Spinal cord (tissue), 10 donors: ENCODE measurements around the gene GABBR1. TPM values are rescaled to one million over a fixed set of nuclear protein-coding genes. Genes with fewer than 3 reads are reported as not detected.

Source experiments
- DNase-seq, 6 donors: peaks; one replicate each; pipeline versions ENCODE4 v3.0.0 to v3.0.0-alpha.2; 2013 to 2015; ENCODE audit warnings: low spot score in 6 of 6, low read depth in 4 of 6
- H3K27ac ChIP-seq: one replicate; pipeline ENCODE4 v1.5.1; 2013; ENCODE audit warnings: low read depth, low read length, control low read depth
- H3K27me3 ChIP-seq: one replicate; pipeline ENCODE4 v1.6.1; 2013; ENCODE audit warnings: low read length; ENCODE audit not compliant: control insufficient read depth, insufficient read depth
- H3K36me3 ChIP-seq: one replicate; pipeline ENCODE4 v1.6.1; 2013; ENCODE audit warnings: low read length; ENCODE audit not compliant: control insufficient read depth, insufficient read depth
- H3K4me1 ChIP-seq: one replicate; pipeline ENCODE4 v1.6.1; 2013; ENCODE audit warnings: low read length; ENCODE audit not compliant: control insufficient read depth, insufficient read depth
- H3K4me3 ChIP-seq: one replicate; pipeline ENCODE4 v1.5.1; 2013; ENCODE audit warnings: low read depth, low read length, control low read depth
- H3K9me3 ChIP-seq: one replicate; pipeline ENCODE4 v1.6.1; 2013; ENCODE audit warnings: low read length; ENCODE audit not compliant: control insufficient read depth, insufficient read depth
- WGBS: methylation state at CpG from one replicate; pipeline ENCODE4 v1.1.5; 2013; ENCODE audit warnings: missing lambda C conversion rate; ENCODE audit not compliant: insufficient coverage; 5-methylcytosine and 5-hydroxymethylcytosine counted together
- polyA plus RNA-seq, 2 donors: library from polyadenylated mRNA; unstranded; fragments of 120-200 nt; gene quantifications; one replicate each; pipeline ENCODE4 v1.2.1, GENCODE V29; 2013; ENCODE audit not compliant: insufficient read length in 2 of 2
- total RNA-seq, 2 donors: library from RNA; depleted of rRNA in 1 of 2; stranded (reverse); fragments of 120-200 nt in 1 of 2; fragments of >200 nt in 1 of 2; gene quantifications; one replicate each; pipeline versions ENCODE4 v1.2.3 to v1.2.4, GENCODE V29; 2013 to 2014
- donor health status: healthy.

GABBR1 gene
- total and polyA plus RNA-seq, 4 donors: 97.9 to 438 (median 270) TPM

DNA sequence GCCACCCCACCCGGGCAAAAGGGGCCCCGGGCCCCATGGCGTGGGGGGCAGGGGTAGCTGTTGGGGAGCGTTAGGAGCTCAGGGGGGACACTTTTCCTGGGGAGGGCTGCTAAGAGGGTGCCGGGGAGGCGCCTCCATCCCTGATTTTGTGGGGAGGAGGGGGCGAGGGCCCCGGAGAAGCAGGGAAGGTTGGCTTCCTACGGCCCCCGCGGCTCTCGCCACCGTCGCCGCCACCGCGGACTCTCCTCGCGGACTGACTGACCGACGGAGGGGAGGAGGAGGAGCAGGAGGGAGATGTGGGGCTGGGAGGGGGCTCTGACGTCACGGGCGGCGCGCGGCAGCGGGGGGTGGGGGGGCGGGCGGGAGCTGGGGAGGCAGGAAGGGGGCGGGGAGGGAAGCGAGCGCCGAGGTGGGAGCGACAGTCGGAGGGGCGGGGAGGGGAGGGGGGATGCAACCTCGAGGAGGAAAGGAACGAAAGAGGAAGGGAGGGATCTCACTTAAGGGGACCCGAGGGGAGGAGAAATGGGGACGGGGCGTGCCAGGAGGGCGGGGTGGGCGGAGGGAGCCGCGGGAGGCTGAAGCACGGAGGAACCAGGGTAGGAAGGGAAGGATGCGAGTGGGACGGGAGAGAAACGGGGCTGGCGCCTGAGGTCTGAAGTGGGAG lies 5.1 kb downstream of the GABBR1 start:
- DNase-seq: peak in 4 of 6 donors; percentile 73 to 96 (median 88)
- Histone ChIP-seq H3K4me1 (peaks cover 52% of the 10 kb centered on the region), H3K4me3 (peak overlapping the region; percentile 79), H3K36me3 (peaks cover 17% of the 10 kb centered on the region), H3K27ac (peak overlapping the region; percentile 84), H3K9me3 (no peaks in the 10 kb centered on the region), H3K27me3 (peaks cover 2% of the 10 kb centered on the region)
- 0% methylated on average over 28 of the region's 51 CpGs for WGBS

DNA sequence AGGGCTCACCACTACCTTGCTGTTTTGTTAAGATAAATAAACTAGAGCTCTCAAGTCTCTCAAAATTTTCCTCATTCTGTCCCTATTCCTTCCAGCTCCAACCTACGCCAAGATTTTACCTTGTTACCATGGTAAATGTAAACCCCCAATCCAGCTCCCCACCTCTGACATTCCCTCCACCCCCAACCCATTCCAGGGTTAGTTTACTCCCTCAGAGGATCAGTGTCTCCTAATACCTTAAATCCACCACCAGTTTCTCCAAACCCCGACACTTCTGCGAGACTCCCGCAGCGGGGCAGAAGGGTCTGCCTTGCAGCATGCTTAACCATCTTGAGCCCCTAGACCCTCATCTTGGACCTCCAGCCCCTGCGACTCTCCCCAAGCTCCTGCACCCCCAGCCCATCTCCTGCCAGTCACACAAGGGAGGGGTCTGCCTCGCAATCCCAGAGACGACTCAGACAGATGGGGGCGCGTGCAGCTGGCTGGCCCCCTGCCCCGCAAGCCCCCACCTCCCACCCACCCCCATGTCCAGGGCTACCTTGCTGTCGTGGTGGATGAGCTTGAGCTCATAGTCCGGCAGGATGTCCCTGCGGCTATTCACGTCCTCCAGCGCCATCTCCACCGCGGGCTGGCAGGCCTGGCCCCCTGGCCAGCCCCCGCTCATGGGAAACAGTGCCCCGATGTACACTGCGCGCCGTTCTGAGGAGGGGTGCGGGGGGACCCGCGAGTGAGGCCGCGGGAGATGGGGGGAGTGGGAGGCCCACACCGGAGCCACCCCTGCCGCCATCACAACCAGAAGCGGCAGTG lies 5.8 kb downstream of the GABBR1 start:
- Histone ChIP-seq H3K9me3 (no peaks in the 10 kb centered on the region), H3K27me3 (peaks cover 2% of the 10 kb centered on the region), H3K4me3 (peak overlapping the region; percentile 79), H3K36me3 (peaks cover 24% of the 10 kb centered on the region), H3K27ac (peak overlapping the region; percentile 81), H3K4me1 (peaks cover 52% of the 10 kb centered on the region)
- peak in 1 of 6 donors; percentile 40 for DNase-seq
- WGBS: 4% methylated on average over 25 of the region's 31 CpGs

DNA sequence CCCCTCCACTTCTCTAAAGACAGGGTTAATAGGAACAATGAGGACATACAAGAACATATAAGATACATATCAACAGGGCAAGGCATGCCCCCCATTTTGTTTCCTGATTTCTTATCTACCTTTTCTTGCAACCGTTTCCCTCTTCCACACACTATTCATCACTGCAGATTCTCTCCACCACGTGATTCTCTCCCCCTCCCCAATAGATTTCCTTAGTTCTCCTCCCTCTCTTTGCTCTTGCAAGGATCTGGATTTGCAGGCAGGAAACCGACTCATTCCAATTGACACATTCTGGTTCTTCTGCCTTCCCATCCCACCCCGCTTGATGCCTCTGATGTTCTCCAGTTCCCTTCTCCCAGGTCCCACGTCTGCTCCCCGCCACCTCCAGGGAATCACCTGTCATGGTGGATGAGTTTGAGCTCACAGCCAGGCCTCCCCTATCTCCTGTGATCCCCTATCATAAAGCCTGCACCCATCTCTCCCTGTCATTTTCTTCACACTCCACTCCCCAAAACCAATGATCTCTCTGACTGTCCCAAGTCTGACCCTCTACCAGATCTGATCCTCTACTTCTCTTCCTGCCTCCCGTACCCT lies 7.5 kb downstream of the GABBR1 start:
- peak overlapping the region; percentile 34 for H3K27ac ChIP-seq
- H3K36me3 ChIP-seq: peaks cover 33% of the 10 kb centered on the region
- H3K27me3 ChIP-seq: no peaks in the 10 kb centered on the region
- H3K4me1 ChIP-seq: peaks cover 44% of the 10 kb centered on the region
- H3K4me3 ChIP-seq: peak overlapping the region; percentile 79
- WGBS: 21% methylated on average over 4 of the region's 7 CpGs
- no peak for DNase-seq
- no peaks in the 10 kb centered on the region for H3K9me3 ChIP-seq

DNA sequence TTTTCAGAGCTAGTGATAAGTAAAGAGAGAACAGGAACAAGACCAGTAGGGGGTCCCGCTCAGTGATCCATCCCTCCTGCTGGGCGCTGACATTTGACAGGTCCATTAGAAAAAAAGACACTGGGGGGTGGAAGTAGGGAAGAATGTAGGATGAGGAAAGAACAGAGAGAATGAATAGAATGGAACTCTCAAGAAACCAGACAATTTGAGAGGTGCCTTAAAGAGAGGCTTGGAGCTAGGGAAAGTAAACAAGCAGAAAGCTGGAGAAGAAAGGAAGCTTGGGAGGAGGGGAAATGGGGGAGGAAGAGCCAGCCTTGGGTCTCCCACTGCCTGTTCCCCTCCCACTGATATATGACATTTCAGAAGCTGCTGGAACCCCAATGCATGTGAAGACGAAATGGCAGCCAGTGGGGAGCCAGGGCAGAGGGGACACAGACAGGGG lies 8.4 kb downstream of the GABBR1 start:
- H3K9me3 ChIP-seq: no peaks in the 10 kb centered on the region
- no peak overlapping the region for H3K27ac ChIP-seq
- H3K4me3 ChIP-seq: no peak overlapping the region
- no peaks in the 10 kb centered on the region for H3K27me3 ChIP-seq
- 19% methylated on average over 3 of the region's 3 CpGs for WGBS
- peaks cover 40% of the 10 kb centered on the region for H3K4me1 ChIP-seq
- no peak for DNase-seq
- H3K36me3 ChIP-seq: peaks cover 37% of the 10 kb centered on the region

DNA sequence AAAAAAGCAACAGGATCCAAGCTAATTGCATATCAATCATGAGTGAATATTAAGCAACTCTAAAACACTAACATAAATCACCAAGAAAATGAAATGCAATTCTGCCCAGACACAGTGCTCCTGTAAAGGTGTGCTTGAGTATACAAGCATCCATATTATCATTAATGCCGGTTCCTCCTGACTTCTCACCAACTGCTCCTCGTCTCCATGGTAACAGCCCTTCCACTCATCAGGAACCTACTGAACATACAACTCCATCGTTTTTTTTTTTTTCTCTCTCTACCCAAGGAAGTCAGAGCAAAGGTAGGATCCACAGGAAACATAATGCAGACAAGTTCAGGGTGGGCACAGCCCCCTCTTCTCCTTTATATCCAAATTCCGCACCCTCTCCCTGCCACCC lies 12.4 kb downstream of the GABBR1 start:
- 56% methylated on average over 4 of the region's 4 CpGs for WGBS

DNA sequence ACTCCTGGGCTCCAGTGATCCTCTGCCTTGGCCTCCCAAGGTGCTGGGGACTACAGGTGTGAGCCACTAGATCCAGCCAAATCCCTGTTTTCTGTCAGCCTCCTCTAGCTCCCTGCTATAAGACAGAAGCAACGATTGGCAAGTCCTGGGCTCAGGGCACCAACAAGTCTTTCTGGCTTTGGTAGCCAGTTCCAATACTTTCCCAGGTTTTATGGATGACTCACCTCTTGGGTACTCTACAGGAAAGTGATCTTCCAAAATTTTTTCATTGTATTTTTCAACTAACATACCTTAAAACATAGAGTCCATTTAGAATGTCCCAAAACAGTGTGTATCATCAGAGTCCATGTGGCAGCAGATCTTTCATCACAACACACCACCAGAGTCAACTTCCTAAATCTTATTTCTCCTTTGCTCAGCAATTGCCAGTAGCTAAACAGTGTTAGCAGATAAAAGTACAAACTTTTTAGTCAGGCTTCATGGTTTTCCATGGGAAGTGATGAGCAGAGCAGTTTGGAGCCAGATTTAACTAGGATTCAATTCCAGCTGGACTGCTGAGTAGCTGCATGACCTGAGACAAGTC lies 13.3 kb downstream of the GABBR1 start:
- H3K36me3 ChIP-seq: peaks cover 68% of the 10 kb centered on the region
- H3K27ac ChIP-seq: no peak overlapping the region
- 100% methylated on average over 1 of the region's 1 CpG for WGBS
- H3K27me3 ChIP-seq: no peaks in the 10 kb centered on the region
- H3K4me1 ChIP-seq: peaks cover 15% of the 10 kb centered on the region
- no peak for DNase-seq
- no peaks in the 10 kb centered on the region for H3K9me3 ChIP-seq
- H3K4me3 ChIP-seq: no peak overlapping the region

More for the DNA sequence above, 12.4 kb downstream of the GABBR1 start:
- Histone ChIP-seq H3K27ac (no peak overlapping the region), H3K9me3 (no peaks in the 10 kb centered on the region), H3K4me1 (peaks cover 23% of the 10 kb centered on the region), H3K36me3 (peaks cover 60% of the 10 kb centered on the region), H3K4me3 (no peak overlapping the region), H3K27me3 (no peaks in the 10 kb centered on the region)
- peak in 1 of 6 donors; percentile 77 for DNase-seq

DNA sequence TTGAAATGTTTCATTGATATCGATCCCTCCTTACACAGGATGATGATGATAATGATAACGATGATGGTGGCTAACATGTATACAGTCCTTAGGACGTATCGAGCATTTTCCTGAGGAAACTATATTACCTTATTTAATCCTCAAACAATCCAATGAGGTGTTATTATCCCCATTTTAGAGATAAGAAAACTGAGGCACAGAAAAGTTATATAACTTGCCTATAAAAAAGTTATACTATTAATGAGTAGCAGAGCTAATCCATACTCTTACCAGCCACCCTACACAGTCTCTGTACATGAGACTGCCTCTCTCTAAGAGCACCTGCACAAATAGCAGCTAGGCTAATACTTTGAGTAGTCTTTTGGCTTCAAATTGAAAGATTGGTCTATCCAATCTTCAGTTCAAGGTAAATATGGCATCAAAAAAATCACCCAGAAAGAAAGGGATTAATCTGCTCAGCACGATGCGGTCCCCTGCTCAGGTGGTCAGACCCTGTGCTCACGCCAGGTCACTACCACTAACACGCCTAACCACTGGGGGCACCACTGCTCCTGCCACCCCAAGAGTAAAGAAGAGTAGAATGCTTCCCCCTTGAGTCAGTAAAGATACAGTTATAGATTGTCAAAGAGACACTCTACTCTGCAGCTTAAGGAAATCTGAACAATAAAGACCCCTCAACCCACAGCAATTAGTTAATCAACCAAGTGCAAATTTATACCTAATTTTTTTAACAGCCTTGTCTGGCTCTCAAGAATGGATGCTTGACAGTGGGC lies 15.0 kb downstream of the GABBR1 start:
- no peaks in the 10 kb centered on the region for H3K9me3 ChIP-seq
- no peak overlapping the region for H3K4me3 ChIP-seq
- H3K27me3 ChIP-seq: no peaks in the 10 kb centered on the region
- peaks cover 70% of the 10 kb centered on the region for H3K36me3 ChIP-seq
- peaks cover 4% of the 10 kb centered on the region for H3K4me1 ChIP-seq
- WGBS: no CpG with 5 or more reads among the region's 8 CpGs
- no peak for DNase-seq
- H3K27ac ChIP-seq: no peak overlapping the region

DNA sequence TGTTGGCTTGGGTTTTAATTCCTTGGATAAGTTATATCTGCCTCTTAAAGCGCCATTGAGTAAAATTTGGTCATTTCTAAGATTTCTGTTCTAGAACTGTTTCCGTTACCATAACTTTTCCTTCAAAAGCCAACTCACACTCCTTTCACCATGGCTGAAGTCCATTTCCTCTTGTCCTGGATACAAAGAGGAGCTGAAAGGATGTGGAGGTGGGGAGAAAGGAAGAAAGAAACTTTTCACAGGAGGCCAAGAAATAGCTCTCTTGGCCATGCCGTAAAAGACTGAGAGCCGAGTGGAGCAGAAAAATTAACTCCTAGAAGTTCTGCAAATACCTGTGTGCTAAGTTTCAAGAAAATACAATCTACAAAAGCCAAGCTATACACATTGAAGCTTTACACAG lies 21.6 kb downstream of the GABBR1 start:
- peaks cover 68% of the 10 kb centered on the region for H3K36me3 ChIP-seq

DNA sequence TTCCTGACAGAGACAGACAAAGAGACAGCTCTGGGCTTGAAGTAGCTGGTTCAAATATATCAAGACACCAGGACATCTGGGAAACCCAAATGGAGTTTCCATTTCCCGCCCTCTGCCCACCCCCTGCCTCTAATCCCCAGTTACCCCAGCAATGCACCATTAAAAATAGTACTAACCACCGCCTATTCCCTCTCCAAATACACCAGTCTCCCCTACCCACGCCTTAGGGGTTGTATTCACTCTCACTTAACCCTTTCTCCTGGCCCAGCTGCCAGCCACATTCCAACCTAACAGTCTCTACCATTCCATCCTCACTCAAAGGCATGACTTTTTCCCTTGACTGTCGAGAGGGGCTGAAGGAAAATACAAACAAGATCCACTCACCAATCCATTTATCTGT lies 22.4 kb downstream of the GABBR1 start:
- peaks cover 51% of the 10 kb centered on the region for H3K4me1 ChIP-seq
- H3K27ac ChIP-seq: no peak overlapping the region
- H3K27me3 ChIP-seq: no peaks in the 10 kb centered on the region
- no peak overlapping the region for H3K4me3 ChIP-seq
- DNase-seq: no peak
- WGBS: 77% methylated on average over 3 of the region's 4 CpGs
- no peaks in the 10 kb centered on the region for H3K9me3 ChIP-seq
- peaks cover 72% of the 10 kb centered on the region for H3K36me3 ChIP-seq

More for the DNA sequence above, 21.6 kb downstream of the GABBR1 start:
- Histone ChIP-seq H3K4me3 (no peak overlapping the region), H3K4me1 (peaks cover 43% of the 10 kb centered on the region), H3K9me3 (no peaks in the 10 kb centered on the region), H3K27me3 (no peaks in the 10 kb centered on the region), H3K27ac (peak overlapping the region; percentile 5)
- peak in 1 of 6 donors; percentile 72 for DNase-seq
- WGBS: no CpG with 5 or more reads among the region's 4 CpGs
